ENCODE results near the gene DCUN1D3. TPM values are rescaled to one million over a fixed set of nuclear protein-coding genes. Genes with fewer than 3 reads are reported as not detected.

The DCUN1D3 gene
- total RNA-seq, 1 experiment from 2014 or later: 17.0 TPM

DNA sequence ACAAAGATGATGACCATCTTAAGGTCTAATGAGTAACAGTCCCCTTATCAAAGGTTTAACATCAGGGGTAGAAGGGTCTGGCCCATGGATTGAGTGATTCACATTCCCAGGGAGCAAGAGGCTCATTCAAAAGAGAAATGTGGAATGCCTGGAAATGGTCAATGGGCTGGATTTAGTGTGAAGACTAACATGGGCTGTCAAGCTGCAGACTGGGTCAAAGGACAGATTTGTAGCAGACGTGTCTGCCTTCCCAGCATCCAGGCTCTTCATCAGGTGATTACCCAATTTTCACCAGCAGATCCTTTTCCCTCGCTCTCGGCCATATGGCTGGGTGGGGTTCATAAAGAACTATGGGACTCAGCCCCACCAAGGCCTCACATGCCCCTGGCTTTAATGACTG lies 26.8 kb downstream of the DCUN1D3 start:
- no peak for DNase-seq
- no peaks in the 10 kb centered on the region for H3K27me3 Mint-ChIP-seq (ENCODE audit: unreplicated experiment)
- no peak overlapping the region for H3K4me3 Mint-ChIP-seq (ENCODE audit: low read depth, unreplicated experiment)
- no peak overlapping the region for H3K27ac Mint-ChIP-seq (ENCODE audit: unreplicated experiment)
- no TSS peak for BruUV-seq (replicated peaks)
- intact Hi-C loops (cut with micrococcal nuclease; ENCODE audit: unreplicated experiment): no loop called here
- no peak for TF ChIP-seq CTCF (IDR thresholded peaks at IDR 0.05; ENCODE audit: unreplicated experiment)
- H3K4me1 Mint-ChIP-seq (ENCODE audit: low read depth, unreplicated experiment): peaks cover 51% of the 10 kb centered on the region
- no peaks in the 10 kb centered on the region for H3K9me3 Mint-ChIP-seq (ENCODE audit: low read depth, unreplicated experiment)
- no peaks in the 10 kb centered on the region for H3K36me3 Mint-ChIP-seq (ENCODE audit: insufficient read depth, unreplicated experiment)
- CTCF ChIA-PET: no interaction called here

- Mint-ChIP-seq H3K27me3 (ENCODE audit: unreplicated experiment) (no peaks in the 10 kb centered on the region), H3K4me1 (ENCODE audit: low read depth, unreplicated experiment) (peaks cover 55% of the 10 kb centered on the region), H3K4me3 (ENCODE audit: low read depth, unreplicated experiment) (no peak overlapping the region), H3K27ac (ENCODE audit: unreplicated experiment) (no peak overlapping the region), H3K9me3 (ENCODE audit: low read depth, unreplicated experiment) (no peaks in the 10 kb centered on the region), H3K36me3 (ENCODE audit: insufficient read depth, unreplicated experiment) (peaks cover 1% of the 10 kb centered on the region)
- no TSS peak for BruUV-seq (replicated peaks)
- CTCF ChIA-PET: no interaction called here
- DNase-seq: no peak
- no peak for TF ChIP-seq CTCF (IDR thresholded peaks at IDR 0.05; ENCODE audit: unreplicated experiment)
- intact Hi-C loops (cut with micrococcal nuclease; ENCODE audit: unreplicated experiment): no loop called here
Measured at GRCh38 chr16:20871941-20872815, 28.0 kb downstream of the DCUN1D3 start.

- Mint-ChIP-seq H3K27ac (ENCODE audit: unreplicated experiment) (no peak overlapping the region), H3K27me3 (ENCODE audit: unreplicated experiment) (no peaks in the 10 kb centered on the region), H3K9me3 (ENCODE audit: low read depth, unreplicated experiment) (no peaks in the 10 kb centered on the region), H3K4me3 (ENCODE audit: low read depth, unreplicated experiment) (no peak overlapping the region), H3K36me3 (ENCODE audit: insufficient read depth, unreplicated experiment) (peaks cover 4% of the 10 kb centered on the region), H3K4me1 (ENCODE audit: low read depth, unreplicated experiment) (peaks cover 64% of the 10 kb centered on the region)
- DNase-seq: no peak
- intact Hi-C loops (cut with micrococcal nuclease; ENCODE audit: unreplicated experiment): no loop called here
- BruUV-seq (replicated peaks): no TSS peak
- CTCF ChIA-PET: no interaction called here
- no peak for TF ChIP-seq CTCF (IDR thresholded peaks at IDR 0.05; ENCODE audit: unreplicated experiment)
Measured at GRCh38 chr16:20871258-20871657, 28.9 kb downstream of the DCUN1D3 start.

- Mint-ChIP-seq H3K36me3 (ENCODE audit: insufficient read depth, unreplicated experiment) (peaks cover 4% of the 10 kb centered on the region), H3K4me3 (ENCODE audit: low read depth, unreplicated experiment) (no peak overlapping the region), H3K27ac (ENCODE audit: unreplicated experiment) (no peak overlapping the region), H3K9me3 (ENCODE audit: low read depth, unreplicated experiment) (no peaks in the 10 kb centered on the region), H3K4me1 (ENCODE audit: low read depth, unreplicated experiment) (peaks cover 68% of the 10 kb centered on the region), H3K27me3 (ENCODE audit: unreplicated experiment) (no peaks in the 10 kb centered on the region)
- CTCF ChIA-PET: interaction anchor here (0.6 to 1.0 kb wide), 2 partner anchors 38 to 319 kb away, joined by 3 read pairs; no protein-coding TSS in a partner anchor
- TF ChIP-seq CTCF (IDR thresholded peaks at IDR 0.05; ENCODE audit: unreplicated experiment): no peak
- no TSS peak for BruUV-seq (replicated peaks)
- no peak for DNase-seq
- intact Hi-C loops (cut with micrococcal nuclease; ENCODE audit: unreplicated experiment): no loop called here
Measured at GRCh38 chr16:20870122-20870820, 29.9 kb downstream of the DCUN1D3 start.
